ENCODE measurements around the gene NSMF.
A peak's percentile ranks its signal among the peaks of the same experiment; 100 is the strongest.

Gene NSMF

DNA sequence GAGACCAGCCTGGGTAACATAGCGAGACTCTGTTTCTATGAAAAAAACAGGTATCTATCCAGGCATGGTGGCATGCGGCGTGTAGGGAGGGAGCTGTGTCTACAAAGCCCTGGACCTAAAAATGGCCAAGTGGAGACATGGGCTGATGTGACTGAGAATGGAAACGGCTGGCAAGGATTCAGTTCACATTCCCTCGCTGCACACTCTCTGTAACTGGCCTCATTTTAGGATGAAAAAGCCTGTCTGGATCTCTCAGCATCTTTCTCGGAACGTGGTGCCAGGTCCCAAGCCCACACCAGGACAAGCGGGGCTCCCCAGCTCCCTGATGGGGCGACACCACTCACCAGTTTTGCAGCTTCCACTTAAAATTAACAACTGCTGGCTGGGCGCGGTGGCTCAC is 49.6 kb downstream of the NSMF start:
- TF ChIP-seq, protein P1, sequence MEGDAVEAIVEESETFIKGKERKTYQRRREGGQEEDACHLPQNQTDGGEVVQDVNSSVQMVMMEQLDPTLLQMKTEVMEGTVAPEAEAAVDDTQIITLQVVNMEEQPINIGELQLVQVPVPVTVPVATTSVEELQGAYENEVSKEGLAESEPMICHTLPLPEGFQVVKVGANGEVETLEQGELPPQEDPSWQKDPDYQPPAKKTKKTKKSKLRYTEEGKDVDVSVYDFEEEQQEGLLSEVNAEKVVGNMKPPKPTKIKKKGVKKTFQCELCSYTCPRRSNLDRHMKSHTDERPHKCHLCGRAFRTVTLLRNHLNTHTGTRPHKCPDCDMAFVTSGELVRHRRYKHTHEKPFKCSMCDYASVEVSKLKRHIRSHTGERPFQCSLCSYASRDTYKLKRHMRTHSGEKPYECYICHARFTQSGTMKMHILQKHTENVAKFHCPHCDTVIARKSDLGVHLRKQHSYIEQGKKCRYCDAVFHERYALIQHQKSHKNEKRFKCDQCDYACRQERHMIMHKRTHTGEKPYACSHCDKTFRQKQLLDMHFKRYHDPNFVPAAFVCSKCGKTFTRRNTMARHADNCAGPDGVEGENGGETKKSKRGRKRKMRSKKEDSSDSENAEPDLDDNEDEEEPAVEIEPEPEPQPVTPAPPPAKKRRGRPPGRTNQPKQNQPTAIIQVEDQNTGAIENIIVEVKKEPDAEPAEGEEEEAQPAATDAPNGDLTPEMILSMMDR (IDR thresholded peaks at IDR 0.05; ENCODE audit: insufficient read depth, low read depth, low read length, missing control alignments), result no peak
- no peak overlapping the region for H3K4me3 ChIP-seq (ENCODE audit: low read depth, low read length)
- no peak for DNase-seq (ENCODE audit: low read depth)

DNA sequence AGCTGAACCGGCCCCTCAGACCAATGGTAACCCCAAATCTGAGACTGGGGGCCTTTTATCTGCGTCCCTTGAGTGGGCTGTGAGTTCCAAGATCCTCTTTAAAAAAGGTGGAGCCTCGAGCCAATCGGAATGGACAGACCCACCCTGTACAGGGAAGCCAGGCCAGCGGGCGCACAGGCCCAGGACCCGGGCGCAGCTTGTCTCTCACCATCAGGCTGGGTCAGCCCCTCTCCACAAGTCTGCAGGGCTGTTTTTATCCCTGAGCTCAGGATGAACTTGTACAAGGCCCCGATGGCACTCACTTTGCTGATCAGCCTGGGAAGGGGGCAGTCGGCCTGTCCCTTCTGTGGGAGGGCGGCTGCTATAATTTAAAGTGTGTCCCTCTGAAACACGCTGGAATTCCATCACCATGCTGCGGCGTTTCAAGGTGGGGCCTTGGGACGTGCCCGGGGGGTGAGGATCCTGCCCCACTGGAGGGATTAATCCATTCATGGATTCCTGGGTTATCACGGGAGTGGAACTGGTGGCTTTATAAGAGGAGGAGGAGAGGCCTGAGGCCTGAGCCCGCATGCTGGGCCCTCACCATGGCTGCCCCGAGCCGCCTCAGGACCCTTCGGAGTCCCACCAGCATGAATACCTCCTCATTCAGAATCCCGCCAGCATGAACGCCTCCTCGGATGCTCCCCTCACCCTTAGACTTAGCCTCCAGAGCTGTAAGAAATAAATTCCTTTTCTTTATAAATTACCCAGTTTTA is 50.3 kb downstream of the NSMF start:
- no peak for DNase-seq (ENCODE audit: low read depth)
- H3K4me3 ChIP-seq (ENCODE audit: low read depth, low read length), result no peak overlapping the region
- TF ChIP-seq, protein P1 (IDR thresholded peaks at IDR 0.05; ENCODE audit: insufficient read depth, low read depth, low read length, missing control alignments), result no peak

DNA sequence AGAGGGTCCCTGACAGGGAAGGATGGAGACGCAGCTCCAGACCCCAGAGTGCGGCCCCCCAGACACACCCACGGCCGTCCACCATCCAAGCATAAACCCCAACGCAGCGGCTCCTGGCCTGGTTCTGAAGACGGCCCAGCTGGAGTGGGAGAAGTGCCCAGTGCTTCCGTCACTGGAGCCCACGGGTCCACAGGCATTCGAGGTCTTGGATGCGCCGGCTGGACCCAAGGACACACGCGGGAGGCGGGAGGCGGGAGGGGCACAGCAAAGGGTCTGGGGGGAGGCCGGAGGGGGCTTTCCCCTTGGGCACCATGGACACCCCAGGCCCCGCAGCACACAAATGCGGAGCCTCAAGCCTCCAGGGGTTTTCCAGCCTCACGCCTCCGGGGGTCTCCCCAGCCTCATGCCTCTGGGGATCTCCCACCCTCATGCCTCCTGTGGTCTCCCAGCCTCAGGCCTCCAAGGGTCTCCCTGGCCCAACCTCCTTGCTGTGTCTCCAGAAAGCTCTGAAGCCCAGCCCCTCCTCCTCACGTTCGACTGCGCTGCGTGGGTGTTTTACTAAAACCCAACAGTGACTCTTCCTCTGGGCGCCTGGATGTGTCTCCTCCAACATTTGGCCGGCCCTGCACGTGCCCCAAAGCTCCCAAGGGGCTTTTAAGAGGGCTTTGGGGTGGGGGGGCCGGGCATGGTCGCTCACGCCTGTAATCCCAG is 51.4 kb downstream of the NSMF start:
- peak; percentile 34 for DNase-seq (ENCODE audit: low read depth)
- TF ChIP-seq, protein P1 (IDR thresholded peaks at IDR 0.05; ENCODE audit: insufficient read depth, low read depth, low read length, missing control alignments), result no peak
- no peak overlapping the region for H3K4me3 ChIP-seq (ENCODE audit: low read depth, low read length)

DNA sequence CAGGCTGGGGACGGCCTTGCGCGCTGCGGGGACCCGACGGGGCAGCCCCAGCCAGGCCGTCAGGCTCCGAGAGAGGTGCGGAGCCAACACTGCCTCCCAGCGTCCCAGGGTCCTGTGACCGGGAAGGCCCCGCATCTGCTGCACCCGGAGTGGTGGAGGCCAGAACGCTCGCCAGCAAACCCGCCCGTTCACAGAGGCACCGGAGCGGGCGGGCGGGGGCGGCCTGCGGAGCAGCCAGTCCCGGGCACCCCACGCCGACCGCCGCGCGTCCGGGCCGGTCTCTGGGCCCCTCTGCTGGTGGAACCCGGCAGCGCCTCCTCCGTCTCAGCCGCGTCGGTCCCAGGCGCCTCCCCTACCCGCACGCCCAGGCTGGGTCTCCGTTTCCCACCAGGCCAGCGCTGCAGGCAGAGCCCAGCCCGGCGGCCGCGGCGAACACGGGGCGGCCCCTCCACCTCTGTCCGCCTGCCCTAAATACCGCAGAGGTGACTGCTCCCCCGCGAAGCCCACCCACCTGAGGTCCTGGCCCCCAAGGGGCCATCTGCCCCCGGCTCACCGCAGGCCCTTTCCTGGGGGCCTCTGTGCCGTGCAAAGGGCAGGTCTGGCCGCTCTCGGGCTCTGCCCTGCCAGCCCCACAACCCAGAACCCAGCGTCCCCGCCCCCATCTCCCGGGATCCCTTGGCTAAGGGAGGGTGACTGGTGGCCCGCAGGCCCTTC is 52.1 kb downstream of the NSMF start:
- DNase-seq (ENCODE audit: low read depth), result peak; percentile 61
- TF ChIP-seq, protein P1 (IDR thresholded peaks at IDR 0.05; ENCODE audit: insufficient read depth, low read depth, low read length, missing control alignments), result peak; percentile 63
- no peak overlapping the region for H3K4me3 ChIP-seq (ENCODE audit: low read depth, low read length)

DNA sequence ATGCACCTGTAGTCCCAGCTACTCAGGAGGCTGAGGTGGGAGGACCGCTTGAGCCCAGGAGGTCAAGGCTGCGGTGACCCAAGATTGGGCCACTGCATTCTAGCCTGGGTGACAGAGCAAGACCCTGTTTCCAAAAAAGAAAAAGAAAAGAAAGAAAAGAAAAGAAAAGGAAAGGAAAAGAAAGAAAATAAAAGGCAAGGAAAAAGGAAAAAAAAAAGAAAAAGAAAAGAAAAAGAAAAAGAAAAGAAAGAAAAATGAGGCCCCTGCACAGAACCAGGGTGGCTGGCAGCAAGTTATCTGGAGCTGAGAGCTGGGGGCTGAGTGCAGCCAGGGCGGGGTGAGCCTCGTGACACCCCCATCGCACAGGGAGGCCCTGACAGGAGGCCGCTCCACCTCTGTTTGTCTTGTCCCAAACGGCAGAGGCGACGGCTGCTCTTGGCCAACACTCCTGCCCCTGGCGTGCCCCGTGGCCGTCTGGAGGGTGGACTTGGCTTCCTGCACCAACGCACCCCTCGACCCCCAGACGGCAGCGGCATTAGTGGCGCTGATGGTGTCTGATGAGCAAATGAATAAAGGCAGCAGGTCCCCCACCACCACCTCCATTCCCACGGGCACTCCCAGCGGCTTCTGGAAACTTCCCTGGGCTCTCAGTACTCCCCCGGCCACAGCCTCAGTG is 52.9 kb downstream of the NSMF start:
- TF ChIP-seq, protein P1 (IDR thresholded peaks at IDR 0.05; ENCODE audit: insufficient read depth, low read depth, low read length, missing control alignments), result no peak
- DNase-seq (ENCODE audit: low read depth), result no peak
- no peak overlapping the region for H3K4me3 ChIP-seq (ENCODE audit: low read depth, low read length)

DNA sequence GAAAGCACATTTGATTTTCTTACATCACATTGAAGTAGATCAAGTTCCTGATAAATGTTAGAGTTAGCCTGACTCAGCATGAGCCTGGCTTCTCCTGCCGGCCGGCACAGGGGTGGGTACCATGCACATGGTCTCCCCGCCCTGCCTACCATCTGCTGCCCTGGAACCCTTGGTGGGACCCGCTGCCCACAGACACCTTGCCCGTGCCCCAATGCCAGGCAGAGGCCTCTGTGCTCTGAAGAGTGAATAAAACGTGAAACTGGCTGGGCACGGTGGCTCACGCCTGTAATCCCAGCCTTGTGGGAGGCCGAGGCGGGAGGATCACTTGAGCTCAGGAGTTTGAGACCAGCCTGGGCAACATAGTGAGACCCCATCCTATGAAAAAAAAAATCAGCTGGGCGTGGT is 53.5 kb downstream of the NSMF start:
- TF ChIP-seq, protein P1 (IDR thresholded peaks at IDR 0.05; ENCODE audit: insufficient read depth, low read depth, low read length, missing control alignments), result no peak
- DNase-seq (ENCODE audit: low read depth), result no peak
- no peak overlapping the region for H3K4me3 ChIP-seq (ENCODE audit: low read depth, low read length)
